ENCODE results near the gene SMCO4.
"Not testable (repeated sequence)": the region's sequence is repeated elsewhere in the genome, so short reads cannot be mapped to it uniquely, and the experiment has no call there.

SMCO4 gene

GRCh38 chr11:93545566-93545965 lies 2.4 kb upstream of the SMCO4 start:
- Mint-ChIP-seq H3K9me3 (no peaks in the 10 kb centered on the region), H3K4me3 (no peak overlapping the region), H3K27ac (no peak overlapping the region), H3K36me3 (ENCODE audit: low read depth) (no peaks in the 10 kb centered on the region), H3K27me3 (ENCODE audit: low read depth) (peaks cover 20% of the 10 kb centered on the region), H3K4me1 (ENCODE audit: low read depth) (peaks cover 31% of the 10 kb centered on the region)
- DNase-seq (ENCODE audit: low spot score), result no peak

- DNase-seq (ENCODE audit: low spot score), result no peak
- Mint-ChIP-seq H3K27ac (peak overlapping the region; percentile 79), H3K4me1 (ENCODE audit: low read depth) (peaks cover 40% of the 10 kb centered on the region), H3K27me3 (ENCODE audit: low read depth) (peaks cover 17% of the 10 kb centered on the region), H3K9me3 (no peaks in the 10 kb centered on the region), H3K36me3 (ENCODE audit: low read depth) (peaks cover 3% of the 10 kb centered on the region), H3K4me3 (peak overlapping the region; percentile 90)
These were observed 371 bp downstream of the SMCO4 start for GRCh38 chr11:93542811-93543229.

GRCh38 chr11:93541884-93542810 lies 1.0 kb downstream of the SMCO4 start:
- Mint-ChIP-seq H3K36me3 (ENCODE audit: low read depth) (peaks cover 3% of the 10 kb centered on the region), H3K27me3 (ENCODE audit: low read depth) (peaks cover 11% of the 10 kb centered on the region)
- DNase-seq (ENCODE audit: low spot score), result peak; percentile 47

GRCh38 chr11:93540896-93541553 lies 2.2 kb downstream of the SMCO4 start:
- Mint-ChIP-seq H3K4me3 (peak overlapping the region; percentile 44), H3K9me3 (no peaks in the 10 kb centered on the region), H3K36me3 (ENCODE audit: low read depth) (peaks cover 3% of the 10 kb centered on the region), H3K4me1 (ENCODE audit: low read depth) (peaks cover 50% of the 10 kb centered on the region), H3K27ac (no peak overlapping the region), H3K27me3 (ENCODE audit: low read depth) (peaks cover 4% of the 10 kb centered on the region)
- no peak for DNase-seq (ENCODE audit: low spot score)

More at GRCh38 chr11:93541884-93542810, 1.0 kb downstream of the SMCO4 start:
- peak overlapping the region; percentile 90 for H3K4me3 Mint-ChIP-seq
- peaks cover 46% of the 10 kb centered on the region for H3K4me1 Mint-ChIP-seq (ENCODE audit: low read depth)
- H3K9me3 Mint-ChIP-seq, result no peaks in the 10 kb centered on the region
- H3K27ac Mint-ChIP-seq, result peak overlapping the region; percentile 79

GRCh38 chr11:93540337-93540736 lies 2.9 kb downstream of the SMCO4 start:
- Mint-ChIP-seq H3K9me3 (no peaks in the 10 kb centered on the region), H3K27ac (no peak overlapping the region), H3K4me1 (ENCODE audit: low read depth) (peaks cover 57% of the 10 kb centered on the region)

GRCh38 chr11:93537767-93538261 lies 5.4 kb downstream of the SMCO4 start:
- Mint-ChIP-seq H3K4me1 (ENCODE audit: low read depth) (peaks cover 58% of the 10 kb centered on the region), H3K27me3 (ENCODE audit: low read depth) (no peaks in the 10 kb centered on the region), H3K27ac (no peak overlapping the region), H3K36me3 (ENCODE audit: low read depth) (peaks cover 3% of the 10 kb centered on the region), H3K4me3 (no peak overlapping the region), H3K9me3 (no peaks in the 10 kb centered on the region)
- DNase-seq (ENCODE audit: low spot score), result no peak

More at GRCh38 chr11:93540337-93540736, 2.9 kb downstream of the SMCO4 start:
- Mint-ChIP-seq H3K27me3 (ENCODE audit: low read depth) (peaks cover 2% of the 10 kb centered on the region), H3K36me3 (ENCODE audit: low read depth) (peaks cover 3% of the 10 kb centered on the region), H3K4me3 (no peak overlapping the region)
- no peak for DNase-seq (ENCODE audit: low spot score)

GRCh38 chr11:93537049-93537448 lies 6.1 kb downstream of the SMCO4 start:
- peaks cover 3% of the 10 kb centered on the region for H3K36me3 Mint-ChIP-seq (ENCODE audit: low read depth)
- H3K4me1 Mint-ChIP-seq (ENCODE audit: low read depth), result peaks cover 62% of the 10 kb centered on the region

GRCh38 chr11:93536101-93536861 lies 6.9 kb downstream of the SMCO4 start:
- H3K27me3 Mint-ChIP-seq (ENCODE audit: low read depth), result no peaks in the 10 kb centered on the region
- H3K4me1 Mint-ChIP-seq (ENCODE audit: low read depth), result peaks cover 64% of the 10 kb centered on the region
- no peak for DNase-seq (ENCODE audit: low spot score)
- peaks cover 8% of the 10 kb centered on the region for H3K36me3 Mint-ChIP-seq (ENCODE audit: low read depth)
- no peaks in the 10 kb centered on the region for H3K9me3 Mint-ChIP-seq
- H3K4me3 Mint-ChIP-seq, result peak overlapping the region; percentile 57
- H3K27ac Mint-ChIP-seq, result no peak overlapping the region

More at GRCh38 chr11:93537049-93537448, 6.1 kb downstream of the SMCO4 start:
- H3K27ac Mint-ChIP-seq, result no peak overlapping the region
- no peak overlapping the region for H3K4me3 Mint-ChIP-seq
- no peak for DNase-seq (ENCODE audit: low spot score)
- H3K9me3 Mint-ChIP-seq, result no peaks in the 10 kb centered on the region
- no peaks in the 10 kb centered on the region for H3K27me3 Mint-ChIP-seq (ENCODE audit: low read depth)

GRCh38 chr11:93535578-93535977 lies 7.6 kb downstream of the SMCO4 start:
- Mint-ChIP-seq H3K4me3 (peak overlapping the region; percentile 57), H3K4me1 (ENCODE audit: low read depth) (peaks cover 65% of the 10 kb centered on the region), H3K36me3 (ENCODE audit: low read depth) (peaks cover 13% of the 10 kb centered on the region), H3K27ac (peak overlapping the region; percentile 71)
- not testable (repeated sequence) for H3K27me3 Mint-ChIP-seq (ENCODE audit: low read depth); H3K9me3 Mint-ChIP-seq; DNase-seq (ENCODE audit: low spot score)

- H3K9me3 Mint-ChIP-seq, result no peaks in the 10 kb centered on the region
- peak overlapping the region; percentile 74 for H3K27ac Mint-ChIP-seq
- peaks cover 81% of the 10 kb centered on the region for H3K4me1 Mint-ChIP-seq (ENCODE audit: low read depth)
- H3K27me3 Mint-ChIP-seq (ENCODE audit: low read depth), result no peaks in the 10 kb centered on the region
- DNase-seq (ENCODE audit: low spot score), result no peak
- H3K36me3 Mint-ChIP-seq (ENCODE audit: low read depth), result peaks cover 10% of the 10 kb centered on the region
- H3K4me3 Mint-ChIP-seq, result peak overlapping the region; percentile 10
These were observed 10.4 kb downstream of the SMCO4 start for GRCh38 chr11:93532806-93533205.

GRCh38 chr11:93532281-93532789 lies 10.9 kb downstream of the SMCO4 start:
- Mint-ChIP-seq H3K4me1 (ENCODE audit: low read depth) (peaks cover 78% of the 10 kb centered on the region), H3K4me3 (peak overlapping the region; percentile 10), H3K9me3 (no peaks in the 10 kb centered on the region)

GRCh38 chr11:93530468-93530826 lies 12.7 kb downstream of the SMCO4 start:
- H3K9me3 Mint-ChIP-seq, result no peaks in the 10 kb centered on the region
- H3K4me1 Mint-ChIP-seq (ENCODE audit: low read depth), result peaks cover 85% of the 10 kb centered on the region

More at GRCh38 chr11:93532281-93532789, 10.9 kb downstream of the SMCO4 start:
- Mint-ChIP-seq H3K27ac (peak overlapping the region; percentile 74), H3K27me3 (ENCODE audit: low read depth) (no peaks in the 10 kb centered on the region), H3K36me3 (ENCODE audit: low read depth) (peaks cover 10% of the 10 kb centered on the region)
- DNase-seq (ENCODE audit: low spot score), result peak; percentile 55

GRCh38 chr11:93529707-93530467 lies 13.3 kb downstream of the SMCO4 start:
- Mint-ChIP-seq H3K4me3 (peak overlapping the region; percentile 70), H3K4me1 (ENCODE audit: low read depth) (peaks cover 85% of the 10 kb centered on the region), H3K36me3 (ENCODE audit: low read depth) (peaks cover 15% of the 10 kb centered on the region), H3K27me3 (ENCODE audit: low read depth) (no peaks in the 10 kb centered on the region), H3K27ac (peak overlapping the region; percentile 91), H3K9me3 (no peaks in the 10 kb centered on the region)
- peak; percentile 57 for DNase-seq (ENCODE audit: low spot score)

More at GRCh38 chr11:93530468-93530826, 12.7 kb downstream of the SMCO4 start:
- no peaks in the 10 kb centered on the region for H3K27me3 Mint-ChIP-seq (ENCODE audit: low read depth)
- H3K4me3 Mint-ChIP-seq, result peak overlapping the region; percentile 70
- no peak for DNase-seq (ENCODE audit: low spot score)
- H3K36me3 Mint-ChIP-seq (ENCODE audit: low read depth), result peaks cover 14% of the 10 kb centered on the region
- H3K27ac Mint-ChIP-seq, result peak overlapping the region; percentile 91

Data from T-helper 2 cell treated with Interferon-gamma antibody and Interleukin-4, amounts not matched to agents 5 μg/mL and 100 μg/mL, for 36 hours (primary cell).